SK-N-SH (cell line): ENCODE measurements around the gene ENDOD1. TPM values are rescaled to one million over a fixed set of nuclear protein-coding genes. Genes with fewer than 3 reads are reported as not detected.

Experiments
- CTCF ChIA-PET: fragments of 300-600, 350-600 bp; formaldehyde crosslinking; extraction: SDS; loops from one replicate; lab custom pipeline; 2021; lab: Yijun Ruan, JAX
- POLR2A ChIA-PET: fragments of 350-600 bp; sonication (Branson Sonifier 250); formaldehyde crosslinking; extraction: SDS; loops from one replicate; lab custom pipeline; 2020; ENCODE audit warnings: antibody characterized with exemption, inconsistent platforms; lab: Yijun Ruan, JAX
- DNase-seq: peaks from one replicate; pipeline ENCODE4 v3.0.0; 2012
- H2AFZ ChIP-seq: fragments of 200-600 bp; sonication (generic); 2 replicates; pipeline ENCODE4 v1.8.1; 2016; ENCODE audit warnings: antibody characterized with exemption, mild to moderate bottlenecking, low read depth
- H3F3A ChIP-seq: fragments of 200-600 bp; sonication (generic); replicated peaks from 2 replicates; pipeline ENCODE3; 2016; ENCODE audit warnings: antibody characterized with exemption, mild to moderate bottlenecking; ENCODE audit not compliant: insufficient read depth
- H3K27ac ChIP-seq, 2 experiments: fragments of 200-500 bp in 1 of 2; fragments of 200-600 bp in 1 of 2; sonication (Bioruptor generic) in 1 of 2; sonication (generic), shearing (Covaris generic) in 1 of 2; 2 replicates each; pipeline versions ENCODE4 v1.5.1 to v1.6.1; 2014 to 2016; ENCODE audit warnings: low read depth in 2 of 2, inconsistent platforms in 1 of 2, low read length in 1 of 2, mild to moderate bottlenecking in 1 of 2, mixed read lengths in 1 of 2
- H3K27me3 ChIP-seq: fragments of 200-600 bp; sonication (generic), shearing (Covaris generic); 2 replicates; pipeline ENCODE4 v1.6.1; 2016; ENCODE audit warnings: mixed run types; ENCODE audit not compliant: insufficient read depth
- H3K36me3 ChIP-seq, 2 experiments: fragments of 200-500 bp in 1 of 2; fragments of 200-600 bp in 1 of 2; sonication (Bioruptor generic) in 1 of 2; sonication (generic) in 1 of 2; replicated peaks in 1 of 2; 2 replicates each; pipeline versions ENCODE3 to v1.5.1; 2014 to 2016; ENCODE audit warnings: low read length in 1 of 2, mild to moderate bottlenecking in 1 of 2; ENCODE audit not compliant: insufficient read depth in 2 of 2, control insufficient read depth in 1 of 2
- H3K4me1 ChIP-seq, 2 experiments: fragments of 200-500 bp in 1 of 2; fragments of 200-600 bp in 1 of 2; sonication (Bioruptor generic) in 1 of 2; sonication (generic), shearing (Covaris generic) in 1 of 2; 2 replicates each; pipeline versions ENCODE4 v1.5.1 to v1.6.1; 2014 to 2016; ENCODE audit warnings: low read depth in 1 of 2, low read length in 1 of 2, mixed run types in 1 of 2; ENCODE audit not compliant: insufficient read depth in 2 of 2, control insufficient read depth in 1 of 2
- H3K4me2 ChIP-seq: fragments of 200-600 bp; sonication (generic), shearing (Covaris generic); 2 replicates; pipeline ENCODE4 v1.6.1; 2017; ENCODE audit warnings: mixed run types
- H3K4me3 ChIP-seq, 2 experiments: fragments of 200-500 bp in 1 of 2; fragments of 200-600 bp in 1 of 2; sonication (Bioruptor generic) in 1 of 2; sonication (generic), shearing (Covaris generic) in 1 of 2; 2 replicates each; pipeline versions ENCODE4 v1.5.1 to v1.8.1; 2014 to 2016; ENCODE audit warnings: low read depth in 2 of 2, inconsistent platforms in 1 of 2, low read length in 1 of 2, mild to moderate bottlenecking in 1 of 2, mixed read lengths in 1 of 2, moderate library complexity in 1 of 2
- H3K79me2 ChIP-seq: fragments of 200-600 bp; sonication (generic); 2 replicates; pipeline ENCODE4 v1.8.1; 2017; ENCODE audit warnings: mild to moderate bottlenecking; ENCODE audit not compliant: insufficient read depth
- H3K9ac ChIP-seq: fragments of 200-600 bp; sonication (generic); 2 replicates; pipeline ENCODE4 v1.6.1; 2017; ENCODE audit warnings: mixed run types
- H3K9me2 ChIP-seq: fragments of 200-600 bp; sonication (generic); 2 replicates; pipeline ENCODE4 v1.6.1; 2017; ENCODE audit warnings: mixed run types
- H3K9me3 ChIP-seq: fragments of 200-600 bp; sonication (generic); 2 replicates; pipeline ENCODE4 v1.6.1; 2017; ENCODE audit warnings: mixed run types, mild to moderate bottlenecking, moderate library complexity
- H4K20me1 ChIP-seq: fragments of 200-600 bp; sonication (generic); 2 replicates; pipeline ENCODE4 v1.6.1; 2017; ENCODE audit warnings: mild to moderate bottlenecking, mixed run types; ENCODE audit not compliant: insufficient read depth
- CHD2 ChIP-seq: fragments of 150-350 bp; IDR thresholded peaks from 2 replicates; pipeline ENCODE4 v1.6.1; 2018; ENCODE audit warnings: low read length; ENCODE audit not compliant: partially characterized antibody
- FOSL2 ChIP-seq: IDR thresholded peaks from 2 replicates; pipeline ENCODE4 v1.4.0; 2012; ENCODE audit warnings: low read depth, mild to moderate bottlenecking, moderate library complexity, borderline replicate concordance
- FOXJ3 ChIP-seq: sonication (generic); formaldehyde crosslinking; IDR thresholded peaks from 2 replicates; pipeline ENCODE4 v1.5.1; 2020; ENCODE audit warnings: mild to moderate bottlenecking, missing genetic modification reagents
- FOXM1 ChIP-seq: IDR thresholded peaks from 2 replicates; pipeline ENCODE4 v1.4.0; 2012; ENCODE audit warnings: low read depth, mild to moderate bottlenecking
- GATA2 ChIP-seq: sonication (generic); formaldehyde crosslinking; IDR thresholded peaks from 2 replicates; pipeline ENCODE4 v1.5.0; 2020; ENCODE audit warnings: mild to moderate bottlenecking, missing genetic modification reagents
- MXI1 ChIP-seq: IDR thresholded peaks from 2 replicates; pipeline ENCODE4 v1.6.1; 2012; ENCODE audit warnings: mild to moderate bottlenecking, low read depth, low read length, improper control_type of control experiment
- NFIC ChIP-seq: IDR thresholded peaks from 2 replicates; pipeline ENCODE4 v1.4.0; 2012; ENCODE audit warnings: borderline replicate concordance
- NRF1 ChIP-seq: IDR thresholded peaks from 2 replicates; pipeline ENCODE4 v1.6.1; 2012; ENCODE audit warnings: low read depth, mild to moderate bottlenecking, low read length
- PBX3 ChIP-seq: IDR thresholded peaks from 2 replicates; pipeline ENCODE4; 2012
- RAD21 ChIP-seq: IDR thresholded peaks from 2 replicates; pipeline ENCODE4 v1.6.1; 2012; ENCODE audit warnings: mild to moderate bottlenecking, low read length
- RCOR1 ChIP-seq: fragments of 150-350 bp; IDR thresholded peaks from 2 replicates; pipeline ENCODE4 v1.6.1; 2017; ENCODE audit warnings: antibody characterized with exemption, low read length
- SIN3A ChIP-seq: IDR thresholded peaks from 2 replicates; pipeline ENCODE4 v1.6.1; 2012; ENCODE audit warnings: low read depth, mild to moderate bottlenecking, low read length, moderate library complexity, borderline replicate concordance
- TAF1 ChIP-seq: IDR thresholded peaks from 2 replicates; pipeline ENCODE4 v1.6.1; 2012; ENCODE audit warnings: low read depth, mild to moderate bottlenecking, low read length, moderate library complexity, borderline replicate concordance
- TEAD4 ChIP-seq: IDR thresholded peaks from 2 replicates; pipeline ENCODE4 v1.4.0; 2012; ENCODE audit warnings: mild to moderate bottlenecking, borderline replicate concordance; ENCODE audit not compliant: insufficient read depth
- USF1 ChIP-seq: IDR thresholded peaks from 2 replicates; pipeline ENCODE4 v1.4.0; 2012; ENCODE audit warnings: low read depth, borderline replicate concordance
- YY1 ChIP-seq: IDR thresholded peaks from 2 replicates; pipeline ENCODE4 v1.4.0; 2012; ENCODE audit warnings: low read depth, mild to moderate bottlenecking
- WGBS: methylation state at CpG from one replicate; pipeline ENCODE4 v1.1.6; 2017; ENCODE audit warnings: low lambda C conversion rate; 5-methylcytosine and 5-hydroxymethylcytosine counted together
- polyA plus RNA-seq, 3 experiments: library from polyadenylated mRNA; depleted of rRNA; stranded (reverse); fragments of >200 nt; gene quantifications; 2 replicates each; pipeline ENCODE4 v1.2.3, GENCODE V29; 2012
- TF ChIP-seq, protein P1 (sequence below): IDR thresholded peaks from 2 replicates; pipeline ENCODE4 v1.6.1; 2012; ENCODE audit warnings: mild to moderate bottlenecking, low read depth, low read length, moderate library complexity
- TF ChIP-seq, protein P2 (sequence below): fragments of 150-350 bp; IDR thresholded peaks from 2 replicates; pipeline ENCODE4 v1.6.1; 2016; ENCODE audit warnings: mild to moderate bottlenecking, low read depth, low read length

The ENDOD1 gene
- polyA plus RNA-seq, 1 of the 3 experiments (the other 2 are of a cell fraction), result 15.0 TPM

- Histone ChIP-seq H3K9ac (no peak overlapping the region), H4K20me1 (no peaks in the 10 kb centered on the region), H3K36me3 (peaks cover 0 to 6% of the 10 kb centered on the region in 2 experiments), H3K4me2 (no peak overlapping the region), H3K9me3 (no peaks in the 10 kb centered on the region), H3K4me1 (peaks cover 7 to 8% of the 10 kb centered on the region in 2 experiments; a peak in 3 of 4 replicates), H3K4me3 (no peak overlapping the region), H3K27me3 (no peaks in the 10 kb centered on the region), H3K9me2 (no peaks in the 10 kb centered on the region), H3K79me2 (peaks cover 23% of the 10 kb centered on the region), H2AFZ (no peak overlapping the region), H3K27ac (no peak overlapping the region), H3F3A (peaks cover 18% of the 10 kb centered on the region)
- TF ChIP-seq PBX3 (no peak), NFIC (no peak), NRF1 (no peak), RAD21 (no peak), FOXJ3 (CRISPR knock-in tag) (no peak), MXI1 (no peak), FOSL2 (no peak), GATA2 (CRISPR knock-in tag) (no peak), TAF1 (no peak), CHD2 (no peak), YY1 (no peak), FOXM1 (no peak), USF1 (no peak), SIN3A (no peak), TEAD4 (no peak), RCOR1 (no peak)
- TF ChIP-seq, protein P1, sequence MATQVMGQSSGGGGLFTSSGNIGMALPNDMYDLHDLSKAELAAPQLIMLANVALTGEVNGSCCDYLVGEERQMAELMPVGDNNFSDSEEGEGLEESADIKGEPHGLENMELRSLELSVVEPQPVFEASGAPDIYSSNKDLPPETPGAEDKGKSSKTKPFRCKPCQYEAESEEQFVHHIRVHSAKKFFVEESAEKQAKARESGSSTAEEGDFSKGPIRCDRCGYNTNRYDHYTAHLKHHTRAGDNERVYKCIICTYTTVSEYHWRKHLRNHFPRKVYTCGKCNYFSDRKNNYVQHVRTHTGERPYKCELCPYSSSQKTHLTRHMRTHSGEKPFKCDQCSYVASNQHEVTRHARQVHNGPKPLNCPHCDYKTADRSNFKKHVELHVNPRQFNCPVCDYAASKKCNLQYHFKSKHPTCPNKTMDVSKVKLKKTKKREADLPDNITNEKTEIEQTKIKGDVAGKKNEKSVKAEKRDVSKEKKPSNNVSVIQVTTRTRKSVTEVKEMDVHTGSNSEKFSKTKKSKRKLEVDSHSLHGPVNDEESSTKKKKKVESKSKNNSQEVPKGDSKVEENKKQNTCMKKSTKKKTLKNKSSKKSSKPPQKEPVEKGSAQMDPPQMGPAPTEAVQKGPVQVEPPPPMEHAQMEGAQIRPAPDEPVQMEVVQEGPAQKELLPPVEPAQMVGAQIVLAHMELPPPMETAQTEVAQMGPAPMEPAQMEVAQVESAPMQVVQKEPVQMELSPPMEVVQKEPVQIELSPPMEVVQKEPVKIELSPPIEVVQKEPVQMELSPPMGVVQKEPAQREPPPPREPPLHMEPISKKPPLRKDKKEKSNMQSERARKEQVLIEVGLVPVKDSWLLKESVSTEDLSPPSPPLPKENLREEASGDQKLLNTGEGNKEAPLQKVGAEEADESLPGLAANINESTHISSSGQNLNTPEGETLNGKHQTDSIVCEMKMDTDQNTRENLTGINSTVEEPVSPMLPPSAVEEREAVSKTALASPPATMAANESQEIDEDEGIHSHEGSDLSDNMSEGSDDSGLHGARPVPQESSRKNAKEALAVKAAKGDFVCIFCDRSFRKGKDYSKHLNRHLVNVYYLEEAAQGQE, result no peak
- TF ChIP-seq, protein P2, sequence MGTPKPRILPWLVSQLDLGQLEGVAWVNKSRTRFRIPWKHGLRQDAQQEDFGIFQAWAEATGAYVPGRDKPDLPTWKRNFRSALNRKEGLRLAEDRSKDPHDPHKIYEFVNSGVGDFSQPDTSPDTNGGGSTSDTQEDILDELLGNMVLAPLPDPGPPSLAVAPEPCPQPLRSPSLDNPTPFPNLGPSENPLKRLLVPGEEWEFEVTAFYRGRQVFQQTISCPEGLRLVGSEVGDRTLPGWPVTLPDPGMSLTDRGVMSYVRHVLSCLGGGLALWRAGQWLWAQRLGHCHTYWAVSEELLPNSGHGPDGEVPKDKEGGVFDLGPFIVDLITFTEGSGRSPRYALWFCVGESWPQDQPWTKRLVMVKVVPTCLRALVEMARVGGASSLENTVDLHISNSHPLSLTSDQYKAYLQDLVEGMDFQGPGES, result no peak
- ChIA-PET CTCF (interaction anchor here (0.6 to 6.4 kb wide), 2 partner anchors 25 to 480 kb away, joined by 3 to 52 read pairs; partner anchors contain the start of gene ENDOD1), POLR2A (no interaction called here)
- 100% methylated on average over 1 of the region's 1 CpG for WGBS
- DNase-seq, result no peak
Observed at GRCh38 chr11:95065336-95065735, 24.3 kb upstream of the ENDOD1 start.
